ENCODE measurements around the gene ELK3.
"Not testable (repeated sequence)": the region's sequence is repeated elsewhere in the genome, so short reads cannot be mapped to it uniquely, and the experiment has no call there.

Gene ELK3

DNA sequence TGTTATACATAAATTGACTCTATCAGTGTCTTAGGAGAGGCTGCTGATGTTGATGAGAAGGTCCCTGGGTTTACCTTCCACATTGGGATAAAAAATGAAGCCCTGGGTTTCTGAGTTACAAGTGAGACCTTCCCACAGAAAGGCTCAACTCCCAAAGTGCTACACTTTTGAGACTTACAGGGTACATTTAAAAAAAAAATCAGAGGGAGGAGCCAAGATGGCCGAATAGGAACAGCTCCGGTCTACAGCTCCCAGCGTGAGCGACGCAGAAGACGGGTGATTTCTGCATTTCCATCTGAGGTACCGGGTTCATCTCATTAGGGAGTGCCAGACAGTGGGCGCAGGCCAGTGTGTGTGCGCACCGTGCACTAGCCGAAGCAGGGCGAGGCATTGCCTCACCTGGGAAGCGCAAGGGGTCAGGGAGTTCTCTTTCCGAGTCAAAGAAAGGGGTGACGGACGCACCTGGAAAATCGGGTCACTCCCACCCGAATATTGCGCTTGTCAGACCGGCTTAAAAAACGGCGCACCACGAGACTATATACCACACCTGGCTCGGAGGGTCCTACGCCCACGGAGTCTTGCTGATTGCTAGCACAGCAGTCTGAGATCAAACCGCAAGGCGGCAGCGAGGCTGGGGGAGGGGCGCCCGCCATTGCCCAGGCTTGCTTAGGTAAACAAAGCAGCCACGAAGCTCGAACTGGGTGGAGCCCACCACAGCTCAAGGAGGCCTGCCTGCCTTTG is 121.7 kb downstream of the ELK3 start:
- not testable (repeated sequence) for DNase-seq

- DNase-seq, result not testable (repeated sequence)
Measured at GRCh38 chr12:96317801-96318200, 123.6 kb downstream of the ELK3 start.
